NCI-H1436 (cell line): Measurements from ENCODE around the gene BANP.
"Not testable (repeated sequence)": the region's sequence is repeated elsewhere in the genome, so short reads cannot be mapped to it uniquely, and the experiment has no call there.

Experiments
- DNase-seq: peaks from one replicate; lab custom pipeline; 2025; lab: John Stamatoyannopoulos, UW

BANP gene

GRCh38 chr16:88067530-88068411 is 116.5 kb downstream of the BANP start:
- no peak for DNase-seq

GRCh38 chr16:88068476-88069396 is 117.5 kb downstream of the BANP start:
- DNase-seq = no peak

- no peak for DNase-seq
Observed at GRCh38 chr16:88069397-88070168, 118.3 kb downstream of the BANP start.

- no peak for DNase-seq
Observed at GRCh38 chr16:88070341-88070740, 119.1 kb downstream of the BANP start.

GRCh38 chr16:88070989-88071625 is 119.9 kb downstream of the BANP start:
- no peak for DNase-seq

GRCh38 chr16:88071908-88072307 is 120.7 kb downstream of the BANP start:
- DNase-seq = no peak

- no peak for DNase-seq
Observed at GRCh38 chr16:88072571-88073001, 121.4 kb downstream of the BANP start.

- DNase-seq = no peak
Observed at GRCh38 chr16:88073201-88073721, 122.0 kb downstream of the BANP start.

GRCh38 chr16:88074041-88074440 is 122.8 kb downstream of the BANP start:
- no peak for DNase-seq

- DNase-seq = no peak
Observed at GRCh38 chr16:88076211-88076931, 125.1 kb downstream of the BANP start.

- DNase-seq = not testable (repeated sequence)
Observed at GRCh38 chr16:88076932-88077320, 125.7 kb downstream of the BANP start.

GRCh38 chr16:88077328-88078108 is 126.3 kb downstream of the BANP start:
- no peak for DNase-seq

- no peak for DNase-seq
Observed at GRCh38 chr16:88078111-88078775, 127.0 kb downstream of the BANP start.

- no peak for DNase-seq
Observed at GRCh38 chr16:88083582-88083981, 132.3 kb downstream of the BANP start.

- DNase-seq = no peak
Observed at GRCh38 chr16:88084881-88085280, 133.6 kb downstream of the BANP start.

GRCh38 chr16:88086571-88087516 is 135.6 kb downstream of the BANP start:
- no peak for DNase-seq

- no peak for DNase-seq
Observed at GRCh38 chr16:88087517-88087877, 136.3 kb downstream of the BANP start.

GRCh38 chr16:88088161-88088581 is 136.9 kb downstream of the BANP start:
- DNase-seq = no peak
